HG03571 (cell line): ENCODE measurements around the gene CPNE6.
A peak's percentile ranks its signal among the peaks of the same experiment; 100 is the strongest.

Experiments used
- ATAC-seq: cut with Tn5 transposase; IDR thresholded peaks from one replicate; pipeline ENCODE4 v1.9.1; 2021; ENCODE audit not compliant: unreplicated experiment

Gene CPNE6

DNA sequence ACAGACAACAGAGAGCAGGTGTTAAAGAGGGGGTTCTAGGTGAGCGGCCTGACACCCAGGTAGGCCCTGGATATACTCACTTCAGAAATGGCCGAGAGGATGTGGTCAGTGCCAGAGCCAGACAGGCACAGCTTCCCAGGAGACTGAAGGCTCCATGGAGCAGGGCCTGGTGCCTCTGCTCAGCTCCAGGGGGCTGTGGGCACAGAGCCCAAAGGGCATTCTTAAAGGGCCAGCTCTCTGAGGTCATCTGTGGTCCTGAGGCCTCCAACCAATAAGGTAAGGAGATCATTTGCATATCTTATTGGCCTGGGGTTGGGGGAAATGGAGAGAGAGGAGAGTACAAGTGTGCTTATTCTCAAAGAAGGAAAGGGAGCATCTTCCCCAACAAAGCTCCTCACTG, 13.1 kb downstream of the CPNE6 start:
- no peak for ATAC-seq

DNA sequence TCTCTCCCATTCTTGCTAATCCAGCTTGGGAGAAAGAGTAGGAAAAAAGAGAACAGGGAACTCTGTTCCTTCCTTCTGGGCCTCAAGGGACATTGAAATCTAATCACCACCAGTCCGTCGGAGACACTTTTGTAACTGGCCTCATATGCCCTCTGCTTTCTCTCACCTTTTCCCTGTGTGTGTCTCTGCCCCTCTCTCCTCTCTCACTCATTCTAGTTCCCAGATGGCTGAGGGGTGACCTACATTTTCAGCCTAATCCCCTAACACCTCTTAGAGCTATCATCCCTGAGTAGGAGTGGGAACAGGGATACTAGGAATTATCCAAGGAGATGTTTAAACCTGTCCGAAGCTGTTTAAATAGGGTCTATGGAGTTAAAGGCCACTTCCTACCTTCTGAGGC, 13.9 kb downstream of the CPNE6 start:
- ATAC-seq = no peak

GRCh38 chr14:24086193-24086955, 15.0 kb downstream of the CPNE6 start:
- ATAC-seq = no peak

DNA sequence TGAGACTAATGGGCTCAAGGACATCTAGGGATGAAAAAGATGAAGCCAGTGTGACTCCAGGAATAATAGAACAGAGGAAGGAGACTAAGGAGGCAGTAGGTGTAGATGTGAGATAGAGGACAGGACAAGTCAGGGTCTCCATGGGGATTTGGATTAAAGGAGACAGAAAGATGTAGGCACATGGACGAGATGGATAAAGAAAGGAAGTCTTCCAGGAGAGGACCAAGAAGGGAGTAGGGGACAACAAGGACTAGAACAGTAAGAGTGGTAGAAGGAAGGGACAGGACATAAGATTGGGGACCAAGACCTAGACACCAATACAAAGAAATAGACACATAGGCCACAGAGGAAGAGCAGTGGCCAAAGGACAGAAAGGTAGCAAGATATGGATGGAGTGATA, 15.6 kb downstream of the CPNE6 start:
- ATAC-seq = no peak

- no peak for ATAC-seq
These were observed 16.7 kb downstream of the CPNE6 start for GRCh38 chr14:24088095-24088494.

DNA sequence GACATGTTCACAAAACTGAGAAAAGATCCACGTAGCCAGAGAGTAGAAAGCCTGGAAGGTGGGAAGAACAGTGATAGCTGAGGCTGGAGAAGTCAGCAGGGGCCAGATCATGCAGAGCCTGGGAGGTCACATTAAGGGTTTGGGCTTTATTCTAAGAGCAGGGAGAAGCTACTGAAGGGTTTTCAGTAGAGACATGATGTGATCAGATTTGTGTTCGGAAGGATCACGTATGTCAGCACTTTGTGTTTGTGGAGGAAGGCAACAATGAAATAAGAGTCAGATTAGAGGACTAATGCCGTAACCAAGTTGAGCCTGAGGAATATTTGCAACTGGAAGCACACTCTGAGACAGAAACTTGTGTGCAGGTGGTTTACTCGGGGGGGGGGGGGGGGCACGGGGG, 18.5 kb downstream of the CPNE6 start:
- no peak for ATAC-seq

DNA sequence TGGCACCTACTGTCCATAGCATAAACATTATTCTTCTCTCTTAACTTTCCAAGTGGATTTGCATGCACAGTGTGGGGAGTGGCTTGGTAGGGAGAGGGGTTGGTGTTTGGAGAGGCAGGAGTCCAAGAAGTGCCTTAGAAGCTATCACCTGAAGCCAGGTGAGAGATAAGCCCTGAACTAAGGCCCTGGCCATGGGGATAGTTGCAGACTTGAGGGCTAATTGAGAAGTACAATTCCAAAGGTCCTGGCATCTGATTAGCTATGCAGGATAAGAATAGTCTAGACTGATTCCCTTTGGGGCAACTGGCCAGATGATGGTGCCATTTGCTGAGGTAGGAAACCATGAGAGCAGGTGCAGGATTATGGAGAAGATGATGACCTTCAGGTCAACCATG, 20.7 kb downstream of the CPNE6 start:
- no peak for ATAC-seq

GRCh38 chr14:24092505-24093206, 21.3 kb downstream of the CPNE6 start:
- ATAC-seq = no peak

DNA sequence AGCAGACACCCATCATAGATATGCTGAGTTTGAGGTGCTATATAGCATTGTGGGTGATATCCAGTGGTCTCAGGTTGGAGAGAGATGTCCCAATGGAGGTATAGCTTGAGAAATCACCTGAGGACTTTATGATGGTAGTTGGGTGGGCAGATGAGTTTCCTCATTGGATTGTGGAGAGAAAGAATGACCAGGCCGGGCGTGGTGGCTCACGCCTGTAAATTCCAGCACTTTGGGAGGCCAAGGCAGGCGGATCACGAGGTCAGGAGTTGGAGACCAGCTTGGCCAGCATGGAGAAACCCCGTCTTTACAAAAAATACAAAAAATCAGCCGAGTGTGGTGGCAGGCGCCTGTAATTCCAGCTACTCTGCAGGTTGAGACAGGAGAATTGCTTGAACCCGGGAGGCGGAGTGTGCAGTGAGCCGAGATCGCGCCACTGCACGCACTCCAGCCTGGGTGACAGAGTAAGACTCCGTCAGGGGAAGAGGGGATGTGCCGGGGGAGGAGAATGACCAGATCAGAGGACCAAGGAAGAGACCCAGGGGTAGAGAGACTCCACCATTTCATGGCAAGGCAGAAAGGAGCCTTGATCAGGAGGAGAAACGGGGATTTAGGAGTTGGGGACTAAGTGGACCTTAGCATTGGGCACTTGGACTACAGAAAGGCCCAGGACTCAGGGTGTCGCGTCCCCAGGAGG, 22.0 kb downstream of the CPNE6 start:
- ATAC-seq = no peak

DNA sequence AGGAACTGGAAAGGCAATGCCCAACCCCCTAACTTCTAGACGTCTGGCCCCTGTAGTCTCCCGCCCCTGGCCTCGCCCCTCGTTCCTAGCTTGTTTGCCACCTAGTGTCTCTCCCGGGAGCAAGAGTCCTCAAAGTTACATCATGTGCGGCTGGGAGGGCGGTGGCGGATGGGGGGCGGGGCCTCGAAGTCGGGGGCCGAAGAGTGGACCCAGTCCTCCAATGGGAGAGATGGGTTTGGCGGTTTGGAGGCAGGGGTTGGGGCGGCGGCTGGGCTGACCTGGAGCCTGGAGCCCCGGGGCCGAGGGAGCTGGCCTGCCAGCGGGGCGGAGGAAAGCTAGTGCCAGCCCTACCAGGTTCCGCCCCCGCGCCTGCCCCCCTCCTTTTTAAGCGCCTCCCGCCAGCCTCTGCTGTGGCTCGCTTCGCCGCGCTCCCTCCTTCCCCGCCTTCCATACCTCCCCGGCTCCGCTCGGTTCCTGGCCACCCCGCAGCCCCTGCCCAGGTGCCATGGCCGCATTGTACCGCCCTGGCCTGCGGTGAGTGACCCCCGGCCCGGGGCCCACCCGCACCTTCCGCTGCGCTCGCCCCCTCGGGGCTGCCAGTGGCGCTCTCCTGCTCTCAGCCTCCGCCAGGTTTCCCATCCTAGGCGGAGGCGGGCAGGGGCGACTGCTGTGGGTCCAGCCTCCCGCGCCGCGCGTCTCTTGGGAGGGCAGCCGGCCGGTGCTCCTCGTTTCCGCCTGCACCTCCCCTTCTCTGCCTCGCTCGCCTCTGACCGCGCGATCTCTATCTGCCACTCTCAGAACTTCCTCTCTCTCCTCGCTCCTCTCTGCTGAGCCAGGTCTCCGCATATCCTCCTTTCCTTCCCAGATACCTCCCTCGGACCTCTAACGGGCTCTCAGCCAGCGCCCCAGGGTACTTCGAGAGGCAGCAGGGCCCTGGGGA, 22.8 kb downstream of the CPNE6 start, which contains the start of gene PCK2:
PCK2 (plus strand) TSS at position 411 of the 940 bp plus-strand sequence; CDS start at position 506, 95 bp downstream.
- peak; percentile 37 for ATAC-seq

- ATAC-seq = no peak
These were observed 23.5 kb downstream of the CPNE6 start for GRCh38 chr14:24094841-24095270.

GRCh38 chr14:24095271-24096068, 24.1 kb downstream of the CPNE6 start:
- peak; percentile 53 for ATAC-seq

DNA sequence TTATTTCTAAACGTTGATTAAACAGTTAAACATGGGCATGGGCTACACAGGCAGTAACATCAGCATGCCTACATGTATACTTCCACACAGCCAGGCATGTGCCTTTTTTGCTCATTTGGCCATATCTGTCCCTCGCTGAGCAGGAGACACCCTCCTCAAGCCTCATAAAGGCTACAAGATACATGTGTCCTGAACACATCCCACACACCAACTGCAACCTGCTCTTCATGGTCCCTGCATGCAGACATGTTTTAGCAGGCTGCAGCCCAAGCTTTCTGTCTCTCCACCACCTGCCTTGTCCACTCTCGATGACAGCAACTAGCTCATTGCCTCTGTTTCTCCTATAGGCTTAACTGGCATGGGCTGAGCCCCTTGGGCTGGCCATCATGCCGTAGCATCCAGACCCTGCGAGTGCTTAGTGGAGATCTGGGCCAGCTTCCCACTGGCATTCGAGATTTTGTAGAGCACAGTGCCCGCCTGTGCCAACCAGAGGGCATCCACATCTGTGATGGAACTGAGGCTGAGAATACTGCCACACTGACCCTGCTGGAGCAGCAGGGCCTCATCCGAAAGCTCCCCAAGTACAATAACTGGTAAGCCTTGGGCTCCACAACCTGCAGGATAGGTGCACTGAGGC, 25.3 kb downstream of the CPNE6 start:
- no peak for ATAC-seq

DNA sequence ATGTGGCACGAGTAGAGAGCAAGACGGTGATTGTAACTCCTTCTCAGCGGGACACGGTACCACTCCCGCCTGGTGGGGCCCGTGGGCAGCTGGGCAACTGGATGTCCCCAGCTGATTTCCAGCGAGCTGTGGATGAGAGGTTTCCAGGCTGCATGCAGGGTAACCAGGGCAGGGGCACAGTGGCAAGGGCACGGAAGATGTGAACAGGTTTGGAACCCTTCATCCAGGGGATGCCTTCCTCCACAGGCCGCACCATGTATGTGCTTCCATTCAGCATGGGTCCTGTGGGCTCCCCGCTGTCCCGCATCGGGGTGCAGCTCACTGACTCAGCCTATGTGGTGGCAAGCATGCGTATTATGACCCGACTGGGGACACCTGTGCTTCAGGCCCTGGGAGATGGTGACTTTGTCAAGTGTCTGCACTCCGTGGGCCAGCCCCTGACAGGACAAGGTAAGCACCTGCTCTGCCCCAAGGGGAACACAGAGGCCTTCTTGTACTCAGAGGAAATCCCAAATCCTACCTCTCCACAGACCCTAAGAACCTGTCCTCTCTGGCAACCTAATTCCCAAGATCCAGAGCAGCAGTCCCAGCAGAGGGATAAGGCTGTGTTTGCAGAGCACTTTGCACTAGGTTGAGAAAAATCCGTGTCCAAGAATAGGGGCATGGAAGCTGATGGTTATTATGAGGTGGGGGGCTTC, 27.0 kb downstream of the CPNE6 start:
- no peak for ATAC-seq

GRCh38 chr14:24098927-24099813, 27.8 kb downstream of the CPNE6 start:
- ATAC-seq = no peak

DNA sequence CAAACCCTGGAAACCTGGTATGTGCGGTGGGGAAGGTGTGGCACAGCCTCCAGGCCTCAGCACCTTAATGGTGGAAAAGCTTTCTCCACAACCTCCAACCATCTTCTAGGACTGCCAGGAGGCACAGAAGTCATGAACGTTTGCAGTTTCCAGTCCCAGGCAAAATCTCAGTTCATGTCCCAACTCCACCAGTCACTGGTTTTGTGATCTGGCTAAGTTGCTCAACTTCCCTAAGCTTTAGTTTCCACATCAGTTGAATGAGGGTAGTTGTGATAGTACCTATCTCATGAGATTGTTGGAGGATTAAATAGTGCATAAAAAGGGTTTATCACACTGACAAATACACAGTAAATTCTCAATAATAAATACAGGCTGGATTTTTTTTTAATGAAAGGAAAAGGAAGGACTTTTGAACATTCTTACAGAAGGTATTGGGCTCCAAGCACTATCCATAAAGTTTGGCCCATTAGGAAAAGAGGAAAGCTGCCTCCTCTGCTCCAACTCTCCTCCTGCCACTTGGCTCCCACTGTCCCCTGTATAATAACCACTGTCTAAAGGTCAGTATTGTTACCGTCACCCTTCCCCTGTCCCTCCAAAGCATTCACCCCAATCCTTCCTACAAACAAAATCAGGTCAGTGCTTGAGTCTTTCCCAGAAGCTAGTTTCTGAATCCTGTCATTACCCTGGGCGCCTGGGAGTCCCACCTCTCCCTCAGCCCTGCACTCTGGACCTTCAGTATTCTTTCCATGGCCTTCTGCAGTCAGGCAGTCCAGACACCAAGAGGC, 29.0 kb downstream of the CPNE6 start:
- no peak for ATAC-seq

DNA sequence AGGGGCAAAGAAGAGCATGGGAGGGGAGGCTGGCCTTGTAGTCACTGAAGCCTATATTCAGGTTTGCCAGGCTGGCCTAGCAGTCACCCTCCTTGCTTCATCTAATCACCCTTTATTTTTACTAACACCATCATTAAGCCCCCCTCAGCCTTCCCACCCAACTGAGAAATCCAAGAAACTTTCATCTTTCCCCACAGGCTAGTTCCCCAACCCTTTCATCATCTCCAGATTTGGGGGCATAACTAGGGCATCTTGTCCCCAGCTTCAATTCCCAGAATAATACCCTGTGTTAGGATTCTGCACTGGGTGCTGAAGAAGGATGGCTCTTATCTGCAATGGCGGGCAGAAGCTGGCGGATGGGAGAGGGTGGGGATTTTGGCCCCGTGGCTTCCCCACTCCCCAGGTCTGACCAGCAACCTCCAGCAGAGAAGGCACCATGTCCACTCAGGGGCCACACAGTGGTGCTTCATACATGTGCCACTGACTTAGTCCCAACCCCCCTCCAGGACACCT, 29.7 kb downstream of the CPNE6 start:
- no peak for ATAC-seq
